ENCODE measurements around the gene ALG14. TPM values are rescaled to one million over a fixed set of nuclear protein-coding genes. Genes with fewer than 3 reads are reported as not detected.

ALG14 gene
- 5.0 to 8.8 TPM (median 6.5 TPM) in 5 replicates for total RNA-seq (2022; extraction: Qiagen RNA extraction; ENCODE audit: low read depth)

DNA sequence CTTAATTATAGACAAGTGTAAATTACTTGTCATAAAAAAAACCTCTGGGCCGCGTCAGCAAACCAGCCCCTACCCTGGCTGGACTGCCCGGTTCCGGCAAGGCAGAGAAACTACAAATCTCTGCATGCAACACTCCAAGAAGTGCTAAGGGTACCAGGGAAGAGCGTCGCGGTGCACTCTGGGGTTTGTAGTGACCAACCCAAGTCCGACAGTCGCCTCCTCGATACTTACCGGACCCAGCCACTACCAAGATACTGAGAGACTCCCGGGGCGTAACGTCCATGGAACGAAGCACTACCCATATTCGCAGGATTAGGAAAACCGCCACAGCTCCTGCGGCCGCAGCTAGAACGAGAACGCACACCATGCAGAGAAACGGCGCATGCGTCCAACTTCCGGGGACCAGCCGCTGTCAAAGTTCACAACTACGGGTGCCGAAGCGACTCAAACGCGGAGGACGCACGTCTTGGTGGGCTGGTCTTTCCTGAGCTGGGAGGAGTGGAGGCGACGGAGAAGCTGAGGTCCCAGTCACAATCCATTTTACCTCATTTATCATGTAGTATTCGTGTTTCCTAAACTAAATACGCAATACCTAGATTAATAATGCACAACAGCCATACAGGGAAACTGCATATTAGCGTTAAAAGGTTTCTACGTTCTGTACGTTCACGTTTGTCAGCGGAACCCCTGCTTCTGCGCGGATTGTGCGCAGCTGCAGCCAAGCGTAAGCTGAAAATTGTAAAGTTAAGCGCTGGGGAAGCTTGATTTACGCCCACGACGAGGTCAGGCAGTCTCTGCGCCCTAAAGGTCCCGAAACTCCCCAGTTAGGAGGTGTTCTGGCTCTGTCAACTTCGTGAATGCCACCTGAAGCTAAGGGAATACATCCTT, at the start of gene ALG14:
TSS of gene ALG14 (minus strand) at position 420 of the 888 bp plus-strand sequence. CDS start at position 367, 53 bp downstream.

GRCh38 chr1:95117207-95118066, 44.7 kb upstream of the ALG14 start, which contains the start of gene TLCD4:
Gene TLCD4 (plus strand): TSS chr1:95117355. CDS start chr1:95143902, 26,547 bp downstream.

GRCh38 chr1:94926915-94927404, 145.8 kb downstream of the ALG14 start, which contains the start of gene CNN3:
Gene CNN3 (minus strand): TSS chr1:94927110. CDS start chr1:94926894, 216 bp downstream.

Other genes with a start within 250 kb of the ALG14 start
- gene CNN3, start 145.8 kb downstream of the ALG14 start, total RNA-seq (2022; extraction: Qiagen RNA extraction; ENCODE audit: low read depth): 52.1 to 63.8 TPM (median 60.4 TPM) in 5 replicates
- gene TLCD4, start 44.4 kb upstream of the ALG14 start, total RNA-seq (2022; extraction: Qiagen RNA extraction; ENCODE audit: low read depth): 6.5 to 11.0 TPM (median 10.6 TPM) in 5 replicates
- 8.0 to 11.2 TPM (median 9.0 TPM) in 5 replicates for gene RWDD3, start 161.3 kb upstream of the ALG14 start, total RNA-seq (2022; extraction: Qiagen RNA extraction; ENCODE audit: low read depth)